ENCODE data around the gene CFAP73. TPM values are rescaled to one million over a fixed set of nuclear protein-coding genes. Genes with fewer than 3 reads are reported as not detected.
A peak's percentile ranks its signal among the peaks of the same experiment; 100 is the strongest.

The CFAP73 gene
- total and polyA plus RNA-seq, 2 experiments from 2014 or later, result 0.50 to 0.59 TPM

DNA sequence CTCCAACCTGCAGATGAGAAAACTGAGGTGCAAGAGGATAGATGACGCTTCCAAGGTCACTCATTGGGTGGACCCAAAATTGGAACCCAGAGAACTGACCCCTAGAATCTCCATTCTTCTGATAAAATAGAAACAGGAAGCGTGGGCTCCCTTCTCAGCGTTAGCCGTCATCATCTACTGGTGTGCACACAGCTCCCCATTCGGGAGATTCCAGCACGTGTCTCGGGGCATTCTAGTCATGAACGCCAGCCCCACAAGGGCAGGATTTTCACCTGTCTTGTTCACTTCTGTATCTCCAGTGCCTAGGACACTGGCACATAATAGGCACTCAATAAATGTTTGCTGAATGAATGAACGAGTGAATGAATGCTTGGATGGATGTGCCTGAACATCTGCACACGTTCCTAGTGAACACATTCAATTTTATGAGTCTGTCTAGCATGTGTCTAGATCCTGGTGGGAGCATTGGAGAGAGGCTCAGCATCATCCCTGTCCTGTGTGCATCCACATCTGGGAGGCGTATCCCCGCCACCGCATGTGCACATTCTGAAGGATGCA, 44.5 kb upstream of the CFAP73 start:
- no peak for TF ChIP-seq POLR2AphosphoS5 (IDR thresholded peaks at IDR 0.05; ENCODE audit: low read depth)
- no peak for TF ChIP-seq ZNF462 (CRISPR knock-in tag; IDR thresholded peaks at IDR 0.05)
- no peak for TF ChIP-seq JUNB (IDR thresholded peaks at IDR 0.05; ENCODE audit: unreplicated experiment)
- TF ChIP-seq CREB1 (CRISPR knock-in tag; IDR thresholded peaks at IDR 0.05; ENCODE audit: low read depth), result no peak
- no peak for DNase-seq (ENCODE audit: low spot score)
- no peaks in the 10 kb centered on the region for H3K36me3 ChIP-seq (ENCODE audit: insufficient read depth)
- H3K79me2 ChIP-seq (replicated peaks; ENCODE audit: insufficient read depth), result no peaks in the 10 kb centered on the region
- peaks cover 3% of the 10 kb centered on the region; the same call in 1 of the 3 replicates for H3K36me3 Mint-ChIP-seq (ENCODE audit: low read depth)
- H3K4me1 ChIP-seq (ENCODE audit: insufficient read depth), result no peaks in the 10 kb centered on the region
- no peak overlapping the region for H3K4me2 ChIP-seq
- H3K27ac Mint-ChIP-seq, result no peak overlapping the region
- no peaks in the 10 kb centered on the region; the same call in 2 of the 3 replicates for H3K4me1 Mint-ChIP-seq
- H3K9me3 Mint-ChIP-seq, result no peaks in the 10 kb centered on the region
- no peaks in the 10 kb centered on the region for H4K20me1 ChIP-seq (replicated peaks; ENCODE audit: insufficient read depth)
- no peaks in the 10 kb centered on the region for H3K27me3 ChIP-seq (ENCODE audit: insufficient read depth)
- H3K4me3 Mint-ChIP-seq, result peak overlapping the region; percentile 49
- H3K27ac ChIP-seq (ENCODE audit: low read depth), result no peak overlapping the region
- no peak overlapping the region for H3K4me3 ChIP-seq
- no peak for ATAC-seq
- no peak overlapping the region for H2AFZ ChIP-seq
- peaks cover 6% of the 10 kb centered on the region for H3K27me3 Mint-ChIP-seq (ENCODE audit: insufficient read depth, low read depth, poor library complexity)
- no peaks in the 10 kb centered on the region for H3F3A ChIP-seq (replicated peaks; ENCODE audit: low read depth)
- no peaks in the 10 kb centered on the region for H3K9me2 ChIP-seq (ENCODE audit: insufficient read depth)

GRCh38 chr12:113105606-113106271, 43.8 kb upstream of the CFAP73 start:
- Histone ChIP-seq H3K9me2 (ENCODE audit: insufficient read depth) (no peaks in the 10 kb centered on the region), H3K79me2 (replicated peaks; ENCODE audit: insufficient read depth) (no peaks in the 10 kb centered on the region), H3K27ac (ENCODE audit: low read depth) (no peak overlapping the region), H2AFZ (no peak overlapping the region), H3K4me2 (no peak overlapping the region), H3F3A (replicated peaks; ENCODE audit: low read depth) (no peaks in the 10 kb centered on the region), H4K20me1 (replicated peaks; ENCODE audit: insufficient read depth) (no peaks in the 10 kb centered on the region), H3K27me3 (ENCODE audit: insufficient read depth) (no peaks in the 10 kb centered on the region), H3K4me3 (no peak overlapping the region), H3K4me1 (ENCODE audit: insufficient read depth) (no peaks in the 10 kb centered on the region), H3K36me3 (ENCODE audit: insufficient read depth) (no peaks in the 10 kb centered on the region)
- Mint-ChIP-seq H3K36me3 (ENCODE audit: low read depth) (peaks cover 3% of the 10 kb centered on the region; the same call in 1 of the 3 replicates), H3K4me1 (no peaks in the 10 kb centered on the region; the same call in 2 of the 3 replicates), H3K27me3 (ENCODE audit: insufficient read depth, low read depth, poor library complexity) (peaks cover 6% of the 10 kb centered on the region), H3K4me3 (no peak overlapping the region), H3K27ac (no peak overlapping the region), H3K9me3 (no peaks in the 10 kb centered on the region)
- ATAC-seq (no peak; the same call in 2 of the 3 replicates), DNase-seq (ENCODE audit: low spot score) (no peak)
- no peak for TF ChIP-seq NANOG (IDR thresholded peaks at IDR 0.05; ENCODE audit: borderline replicate concordance)
- TF ChIP-seq CREB1 (CRISPR knock-in tag; IDR thresholded peaks at IDR 0.05; ENCODE audit: low read depth), result no peak
- no peak for TF ChIP-seq ZNF331 (CRISPR knock-in tag; IDR thresholded peaks at IDR 0.05; ENCODE audit: low read depth)
- no peak for TF ChIP-seq POLR2AphosphoS5 (IDR thresholded peaks at IDR 0.05; ENCODE audit: low read depth)
- TF ChIP-seq EZH2phosphoT487 (IDR thresholded peaks at IDR 0.05; ENCODE audit: unreplicated experiment), result no peak
- TF ChIP-seq REST (IDR thresholded peaks at IDR 0.05; ENCODE audit: unreplicated experiment), result no peak
- TF ChIP-seq, protein P1, sequence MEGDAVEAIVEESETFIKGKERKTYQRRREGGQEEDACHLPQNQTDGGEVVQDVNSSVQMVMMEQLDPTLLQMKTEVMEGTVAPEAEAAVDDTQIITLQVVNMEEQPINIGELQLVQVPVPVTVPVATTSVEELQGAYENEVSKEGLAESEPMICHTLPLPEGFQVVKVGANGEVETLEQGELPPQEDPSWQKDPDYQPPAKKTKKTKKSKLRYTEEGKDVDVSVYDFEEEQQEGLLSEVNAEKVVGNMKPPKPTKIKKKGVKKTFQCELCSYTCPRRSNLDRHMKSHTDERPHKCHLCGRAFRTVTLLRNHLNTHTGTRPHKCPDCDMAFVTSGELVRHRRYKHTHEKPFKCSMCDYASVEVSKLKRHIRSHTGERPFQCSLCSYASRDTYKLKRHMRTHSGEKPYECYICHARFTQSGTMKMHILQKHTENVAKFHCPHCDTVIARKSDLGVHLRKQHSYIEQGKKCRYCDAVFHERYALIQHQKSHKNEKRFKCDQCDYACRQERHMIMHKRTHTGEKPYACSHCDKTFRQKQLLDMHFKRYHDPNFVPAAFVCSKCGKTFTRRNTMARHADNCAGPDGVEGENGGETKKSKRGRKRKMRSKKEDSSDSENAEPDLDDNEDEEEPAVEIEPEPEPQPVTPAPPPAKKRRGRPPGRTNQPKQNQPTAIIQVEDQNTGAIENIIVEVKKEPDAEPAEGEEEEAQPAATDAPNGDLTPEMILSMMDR (conservative IDR thresholded peaks at IDR 0.05; ENCODE audit: low read depth in 2 of 2), result no peak
